Kidney (tissue), 14 donors: ENCODE data around the gene NOTUM. TPM values are rescaled to one million over a fixed set of nuclear protein-coding genes. Genes with fewer than 3 reads are reported as not detected.
A peak's percentile ranks its signal among the peaks of the same experiment; 100 is the strongest.

Experiments
- DNase-seq, 5 donors: peaks; one replicate each; pipeline ENCODE4 v3.0.0-alpha.2; 2013 to 2020
- FAIRE-seq: peaks from 2 replicates; lab custom pipeline; 2012; peaks lifted over from hg19 to GRCh38; lab: Jason Lieb, UNC
- H3K27ac ChIP-seq, 2 donors: one replicate each; pipeline ENCODE4 v1.7.0; 2013; ENCODE audit warnings: low read depth in 2 of 2, low read length in 2 of 2, inconsistent platforms in 1 of 2
- H3K27me3 ChIP-seq: one replicate; pipeline ENCODE4 v1.7.1; 2013; ENCODE audit warnings: low read length, inconsistent platforms; ENCODE audit not compliant: control insufficient read depth, insufficient read depth
- H3K36me3 ChIP-seq, 3 donors: one replicate each; pipeline versions ENCODE4 v1.7.0 to v1.7.1; 2013; ENCODE audit warnings: low read length in 3 of 3, control low read depth in 1 of 3, inconsistent platforms in 1 of 3; ENCODE audit not compliant: insufficient read depth in 3 of 3, control insufficient read depth in 2 of 3
- H3K4me1 ChIP-seq, 3 donors: one replicate each; pipeline versions ENCODE4 v1.7.0 to v1.7.1; 2013; ENCODE audit warnings: low read length in 3 of 3, inconsistent platforms in 1 of 3, low read depth in 1 of 3; ENCODE audit not compliant: control insufficient read depth in 2 of 3, insufficient read depth in 2 of 3
- H3K4me3 ChIP-seq, 3 donors: one replicate each; pipeline versions ENCODE4 v1.7.0 to v1.8.1; 2013; ENCODE audit warnings: low read length in 3 of 3, control low read depth in 1 of 3, inconsistent platforms in 1 of 3
- H3K9ac ChIP-seq, 3 donors: one replicate each; pipeline versions ENCODE4 v1.7.0 to v1.7.1; 2013; ENCODE audit warnings: low read length in 3 of 3, control low read depth in 1 of 3, inconsistent platforms in 1 of 3
- H3K9me3 ChIP-seq, 3 donors: one replicate each; pipeline versions ENCODE4 v1.7.0 to v1.7.1; 2013; ENCODE audit warnings: low read length in 3 of 3, control low read depth in 1 of 3, inconsistent platforms in 1 of 3; ENCODE audit not compliant: control insufficient read depth in 2 of 3, insufficient read depth in 1 of 3
- CTCF ChIP-seq: IDR thresholded peaks from 3 replicates; pipeline ENCODE4 v1.5.1; 2012; ENCODE audit warnings: mild to moderate bottlenecking, moderate library complexity, borderline replicate concordance; ENCODE audit not compliant: insufficient read depth; ENCODE audit errors: extremely low read depth
- intact Hi-C: fragments of 100-400 bp; cut with DNase I; formaldehyde crosslinking; loops from one replicate; pipeline ENCODE4 v1.11.1; 2022
- polyA plus RNA-seq: library from polyadenylated mRNA; stranded (reverse); fragments of 350-450 nt; fragmentation: Illumina TruSeq; extraction: RNeasy Lipid Tissue Mini Kit (QIAGEN cat#74804); gene quantifications from one replicate; pipeline ENCODE4 v1.2.3, GENCODE V29; 2014; ENCODE audit warnings: low read depth, low replicate concordance; ENCODE audit not compliant: insufficient read depth
- total RNA-seq: library from RNA; stranded (reverse); fragmentation: NEBNext Ultra II Directional; extraction: Animal tissue kit (Norgen Biotek cat#: 25700); gene quantifications from one replicate; pipeline ENCODE4 v1.2.1, GENCODE V29; 2021
- donor health status: control.
- donor health status: control.
- donor health status: control.
- donor health status: control.
- donor health status: control.
- donor health status: DM: yes; HTN: yes; CAD: no.
- donor health status: Normal renal cell carcinoma (clear cell type).

NOTUM gene
- total and polyA plus RNA-seq, 2 donors from 2014 or later: not detected

GRCh38 chr17:81929253-81930141 lies 31.5 kb downstream of the NOTUM start:
- Histone ChIP-seq H3K9me3 (no peaks in the 10 kb centered on the region), H3K4me1 (peaks cover 0 to 20% (median 14%) of the 10 kb centered on the region in 3 donors), H3K27ac (no peak overlapping the region), H3K9ac (no peak overlapping the region), H3K27me3 (no peaks in the 10 kb centered on the region), H3K4me3 (no peak overlapping the region), H3K36me3 (no peaks in the 10 kb centered on the region)
- intact Hi-C loops: no loop called here
- peak in 1 of 5 donors; percentile 65 for DNase-seq
- no peak for FAIRE-seq
- TF ChIP-seq CTCF: no peak

- Histone ChIP-seq H3K9me3 (no peaks in the 10 kb centered on the region), H3K27me3 (no peaks in the 10 kb centered on the region), H3K4me1 (peaks cover 0 to 28% (median 22%) of the 10 kb centered on the region in 3 donors), H3K9ac (no peak overlapping the region), H3K27ac (no peak overlapping the region), H3K36me3 (no peaks in the 10 kb centered on the region), H3K4me3 (peak overlapping the region in 1 of 3 donors; percentile 48)
- TF ChIP-seq CTCF: no peak
- intact Hi-C loops: no loop called here
- no peak for FAIRE-seq
- DNase-seq: peak in 2 of 5 donors; percentile 40 to 71
These were observed 32.3 kb downstream of the NOTUM start for GRCh38 chr17:81928544-81929252.

GRCh38 chr17:81927653-81928543 lies 33.1 kb downstream of the NOTUM start, which contains the start of gene MAFG:
Gene MAFG (minus strand): TSS chr17:81927735. CDS start chr17:81923185, 4,550 bp downstream.
- H3K4me1 ChIP-seq: peaks cover 0 to 33% (median 23%) of the 10 kb centered on the region in 3 donors

More at GRCh38 chr17:81927653-81928543, 33.1 kb downstream of the NOTUM start, which contains the start of gene MAFG:
- peak within 1 kb of the TSS in 2 of 3 donors; percentile 25 to 80 for H3K9ac ChIP-seq
- H3K36me3 ChIP-seq: no peaks in the 10 kb centered on the region
- peak within 1 kb of the TSS; percentile 78 to 91 for H3K27ac ChIP-seq
- no peaks in the 10 kb centered on the region for H3K27me3 ChIP-seq
- TF ChIP-seq CTCF: no peak
- intact Hi-C loops: no loop called here
- FAIRE-seq (no peak), DNase-seq (peak; percentile 95 to 99 (median 97))
- peak within 1 kb of the TSS in 2 of 3 donors; percentile 59 to 68 for H3K4me3 ChIP-seq
- H3K9me3 ChIP-seq: no peaks in the 10 kb centered on the region
